Amygdala (tissue), 56 donors: ENCODE data around the gene HAX1.
"Not testable (repeated sequence)": the region's sequence is repeated elsewhere in the genome, so short reads cannot be mapped to it uniquely, and the experiment has no call there.

Experiments
- DNase-seq, 56 donors: peaks; one replicate each; lab custom pipeline; 2025; lab: John Stamatoyannopoulos, UW

The HAX1 gene

DNA sequence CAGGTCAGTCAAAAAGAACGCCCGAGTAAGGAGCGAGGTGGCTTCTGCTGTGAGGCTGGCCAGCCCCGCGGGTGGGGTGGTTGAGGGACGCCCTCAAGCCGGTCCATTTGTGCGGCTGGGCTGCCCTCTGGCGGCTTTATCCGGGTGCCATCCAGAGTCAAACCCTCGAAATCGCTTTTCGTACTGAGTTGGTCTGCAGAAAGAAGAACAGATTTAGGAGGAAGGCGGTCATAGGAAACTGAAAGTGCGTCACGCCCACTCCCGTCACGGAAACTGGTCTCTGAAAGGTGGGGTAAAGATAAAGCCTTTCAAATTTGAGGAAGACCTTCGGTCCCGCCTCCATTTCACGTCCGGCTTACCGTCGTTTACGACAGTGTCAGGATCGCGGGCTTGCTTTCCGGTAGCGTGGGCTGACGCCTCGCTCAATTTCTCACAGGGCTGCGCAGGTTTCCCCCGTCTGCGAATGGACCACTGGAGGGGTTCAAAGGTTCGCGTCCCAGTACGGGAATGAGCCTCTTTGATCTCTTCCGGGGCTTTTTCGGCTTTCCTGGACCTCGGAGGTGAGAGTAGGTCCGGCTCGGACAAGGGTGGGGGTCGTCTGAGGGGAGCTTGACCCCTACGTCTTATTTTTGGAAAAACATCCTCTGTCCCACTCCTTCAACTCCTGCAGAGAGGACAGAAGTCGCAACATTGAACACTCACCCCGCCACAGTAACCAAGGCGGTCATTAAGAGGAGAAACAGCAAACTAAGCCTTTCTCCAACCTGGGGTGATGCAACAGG, at the start of gene HAX1:
Gene HAX1 (plus strand): TSS at position 413 of the 782 bp plus-strand sequence. CDS start 95 bp downstream, at position 508.
- peak; percentile 38 to 97 (median 88) for DNase-seq

DNA sequence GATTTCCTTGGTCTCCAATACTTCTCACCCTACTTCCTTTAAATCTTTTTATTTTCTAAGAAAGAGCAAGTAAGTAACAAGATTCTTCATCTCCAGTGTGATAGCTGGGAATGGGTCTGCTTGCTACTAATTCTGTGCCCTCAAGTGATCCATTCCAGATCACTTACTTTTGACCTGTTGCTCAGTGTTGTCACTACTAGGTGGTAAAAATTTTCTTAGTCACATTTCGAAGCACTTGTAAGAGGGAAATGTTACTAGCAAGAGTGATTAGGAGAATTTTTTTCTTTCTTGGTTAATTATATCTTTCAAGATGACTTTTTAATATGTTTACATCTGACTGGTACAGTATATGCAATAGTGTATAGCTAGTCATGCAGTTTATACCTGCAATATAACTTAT, 49.5 kb upstream of the HAX1 start:
- no peak for DNase-seq

DNA sequence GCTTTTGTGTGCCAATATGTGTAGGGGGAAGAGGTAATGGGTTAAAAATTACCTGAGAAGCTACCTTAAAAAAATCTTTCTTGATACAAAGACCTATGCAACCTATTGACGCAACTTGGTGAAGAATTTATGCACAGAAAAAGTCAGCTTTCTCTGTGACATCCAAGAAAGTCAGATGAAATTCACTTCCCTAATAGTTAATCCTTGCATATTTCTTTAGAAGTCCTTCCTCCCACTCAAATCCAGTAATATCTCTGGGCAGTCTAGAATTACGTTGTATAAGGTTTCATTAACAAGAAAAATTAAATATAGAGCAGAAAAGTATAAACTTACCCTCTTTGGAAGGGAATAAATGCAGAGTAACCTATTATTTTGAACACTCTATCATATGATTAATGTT, 48.8 kb upstream of the HAX1 start:
- DNase-seq = no peak

DNA sequence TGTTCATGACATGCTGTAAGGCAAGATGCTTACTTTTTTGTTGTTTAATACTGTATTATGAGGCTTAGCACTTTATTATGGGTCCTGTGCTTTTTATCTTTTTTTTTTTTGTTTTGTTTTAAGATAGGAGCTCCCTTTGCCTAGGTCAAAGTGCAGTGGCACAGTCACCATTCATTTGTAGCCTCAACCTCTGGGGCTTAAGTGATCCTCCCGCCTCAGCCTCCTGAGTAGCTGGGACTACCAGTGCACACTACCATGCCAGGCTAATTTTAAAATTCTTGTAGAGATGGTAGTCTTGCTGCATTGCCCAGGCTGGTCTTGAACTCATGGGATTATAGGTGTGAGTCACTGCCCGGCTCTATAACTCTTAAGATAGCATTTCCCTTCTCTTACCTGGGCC, 47.1 kb upstream of the HAX1 start:
- no peak for DNase-seq

DNA sequence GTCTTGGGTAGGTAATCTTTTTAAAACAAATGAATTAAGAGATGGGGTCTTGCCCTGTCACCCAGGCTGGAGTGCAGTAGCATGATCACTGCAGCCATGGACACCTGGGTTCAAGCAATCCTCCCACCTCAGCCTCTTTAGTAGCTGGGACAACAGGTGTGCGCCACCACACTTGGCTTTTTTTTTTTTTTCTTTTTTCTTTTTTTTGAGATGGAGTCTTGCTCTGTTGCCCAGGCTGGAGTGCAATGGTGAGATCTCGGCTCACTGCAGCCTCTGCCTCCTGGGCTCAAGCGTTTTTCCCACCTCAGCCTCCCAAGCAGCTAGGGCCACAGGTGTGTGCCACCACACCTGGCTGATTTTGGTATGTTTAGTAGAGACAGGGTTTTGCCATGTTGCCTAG, 41.3 kb upstream of the HAX1 start:
- not testable (repeated sequence) for DNase-seq

DNA sequence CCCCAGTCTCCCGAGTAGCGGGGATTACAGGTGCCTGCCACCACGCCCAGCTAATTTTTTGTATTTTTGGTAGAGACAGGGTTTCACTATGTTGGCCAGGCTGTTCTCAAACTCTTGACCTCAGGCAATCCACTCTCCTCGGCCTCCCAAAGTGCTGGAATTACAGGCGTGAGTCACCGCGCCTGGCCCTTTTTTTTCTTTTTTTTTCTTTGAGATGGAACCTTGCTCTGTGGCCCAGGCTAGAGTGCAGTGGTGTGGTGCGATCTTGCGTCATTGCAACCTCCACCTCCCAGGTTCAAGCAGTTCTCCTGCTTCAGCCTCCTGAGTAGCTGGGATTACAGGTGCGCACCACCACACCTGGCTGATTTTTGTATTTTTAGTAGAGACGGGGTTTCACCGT, 39.3 kb upstream of the HAX1 start:
- DNase-seq = not testable (repeated sequence)

DNA sequence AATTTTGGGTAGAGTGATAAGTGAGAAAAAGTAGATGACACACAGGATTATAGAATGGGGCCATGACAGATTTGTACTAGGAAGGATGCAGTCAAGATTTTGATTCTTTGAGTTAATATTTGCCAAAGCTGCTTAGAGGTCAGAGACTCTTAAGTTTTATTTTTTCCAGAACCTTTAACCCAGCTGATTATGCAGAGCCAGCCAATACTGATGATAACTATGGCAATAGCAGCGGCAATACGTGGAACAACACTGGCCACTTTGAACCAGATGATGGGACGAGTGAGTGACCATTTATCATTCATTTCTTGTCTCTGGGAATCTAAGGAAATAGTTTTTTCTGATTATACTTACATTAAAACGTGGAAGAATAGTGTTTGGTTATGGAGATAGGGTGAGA, 35.6 kb upstream of the HAX1 start:
- no peak for DNase-seq

DNA sequence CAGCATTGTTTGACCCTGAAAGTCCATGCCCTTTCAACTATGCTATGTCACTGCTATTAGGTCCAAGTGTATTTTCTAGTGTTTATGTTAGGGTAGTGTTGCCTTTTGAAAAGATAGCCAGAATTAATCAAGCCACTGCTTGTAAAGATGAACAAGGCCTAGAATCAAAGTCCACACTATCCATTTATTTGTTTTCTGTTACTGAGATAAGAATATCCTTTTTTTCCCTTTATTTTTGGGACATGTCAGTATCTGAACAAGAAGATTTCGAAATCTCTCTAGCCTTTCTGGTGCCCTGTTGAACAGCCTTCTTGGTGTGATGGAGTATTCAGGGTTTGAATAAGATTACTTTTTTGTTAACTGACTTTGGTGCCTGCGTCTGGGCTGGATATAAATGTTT, 35.0 kb upstream of the HAX1 start:
- no peak for DNase-seq

DNA sequence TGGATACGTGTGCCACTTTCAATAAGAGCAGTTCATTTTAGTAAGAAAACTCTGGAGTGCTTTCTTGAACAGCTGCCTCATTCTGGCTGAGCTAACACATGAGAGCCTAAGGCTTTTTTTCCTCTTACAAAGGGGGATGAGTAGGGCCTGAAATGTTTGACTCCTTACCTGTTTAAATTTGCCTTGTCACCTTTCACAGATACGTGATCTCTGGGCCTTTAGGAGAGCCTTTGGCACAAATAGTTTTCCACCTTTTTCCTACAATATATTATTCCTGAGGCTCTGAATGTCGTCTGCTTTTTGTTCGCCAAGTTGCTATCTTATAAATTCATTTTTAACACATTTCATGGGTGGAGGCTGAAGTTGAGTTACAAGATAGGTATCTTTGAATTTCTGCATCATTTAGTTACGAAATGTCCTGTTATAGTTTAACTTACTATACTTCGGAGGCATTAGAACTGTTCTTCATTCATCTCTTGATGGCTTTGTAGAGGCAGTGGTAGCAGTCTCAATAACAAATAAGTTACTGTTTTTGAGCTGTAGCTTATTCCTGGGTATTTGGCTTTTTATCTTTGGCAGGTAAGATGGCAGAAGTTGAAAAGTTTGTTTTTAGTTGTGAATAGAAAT, 34.4 kb upstream of the HAX1 start:
- DNase-seq = no peak

DNA sequence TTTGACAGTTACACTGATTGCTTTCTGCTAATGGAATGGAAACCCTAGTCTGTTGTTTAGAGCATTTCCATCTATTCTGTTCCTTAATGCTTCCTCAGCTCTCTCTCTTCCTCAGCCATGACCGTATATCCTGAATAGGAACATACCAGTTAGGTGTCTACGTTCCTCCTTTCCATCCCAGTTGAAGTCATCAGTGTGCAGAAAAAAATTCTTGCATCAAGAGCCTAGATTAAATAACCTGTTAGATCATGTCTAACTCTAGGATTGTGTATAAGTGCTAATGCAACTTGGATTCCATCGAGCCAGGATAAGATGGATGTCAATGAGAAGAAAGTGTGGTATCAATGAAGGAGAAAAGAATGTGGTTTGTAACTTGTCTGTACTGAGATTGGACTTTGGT, 32.9 kb upstream of the HAX1 start:
- DNase-seq = no peak

DNA sequence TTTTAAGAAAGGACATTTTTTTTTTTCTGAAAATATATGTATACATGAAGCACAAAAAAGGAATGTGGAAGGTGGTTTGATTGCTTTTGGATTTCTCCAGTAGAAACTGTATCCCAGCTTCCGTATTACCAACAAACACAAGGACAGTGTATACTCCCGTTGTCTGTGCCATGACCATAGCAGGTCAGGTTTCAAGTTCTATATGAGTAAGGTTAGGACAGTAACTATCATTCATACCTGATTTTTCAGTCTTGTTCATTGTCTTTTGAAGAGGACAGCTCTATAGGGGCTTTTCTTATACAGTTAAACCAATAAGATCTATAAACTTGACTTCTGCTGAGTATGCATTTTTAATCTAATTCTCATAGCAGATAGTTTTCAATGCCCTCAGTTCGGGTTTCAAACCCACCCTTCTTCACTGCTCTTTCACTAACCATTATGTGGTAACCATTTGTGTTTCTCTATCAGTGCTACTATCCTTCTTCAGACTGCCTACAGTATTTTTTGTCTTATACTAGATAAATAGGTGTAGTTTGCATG, 32.1 kb upstream of the HAX1 start:
- DNase-seq = no peak

DNA sequence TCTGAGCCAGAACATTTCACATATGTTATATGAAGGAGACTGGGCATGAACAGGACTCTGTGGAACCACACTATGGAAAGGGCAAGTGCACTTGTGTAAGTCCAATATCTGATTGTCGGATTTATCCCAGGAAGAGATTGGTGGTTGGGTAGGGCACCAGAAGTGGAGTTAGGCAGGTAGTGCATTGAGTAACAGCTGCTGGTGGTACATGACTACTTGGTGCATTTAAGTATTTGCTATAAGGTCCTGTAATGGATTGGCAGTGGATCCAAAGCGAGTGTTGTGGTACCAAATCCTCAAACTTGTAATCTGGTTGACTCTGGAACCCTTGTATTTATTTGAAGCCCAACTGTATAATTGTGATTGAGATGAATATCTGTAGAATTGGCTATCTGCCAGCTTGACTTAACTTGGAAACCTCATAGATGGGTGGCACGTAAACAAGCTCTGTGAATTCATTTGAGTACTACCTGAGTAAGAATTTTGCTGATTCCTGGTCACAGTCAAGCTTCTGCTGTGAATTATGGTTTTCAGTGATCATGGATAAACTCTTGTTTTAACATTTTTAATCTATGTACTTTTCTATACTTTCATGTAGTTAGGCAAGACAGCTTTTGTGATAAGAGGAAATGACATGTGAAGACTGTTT, 30.6 kb upstream of the HAX1 start:
- no peak for DNase-seq

DNA sequence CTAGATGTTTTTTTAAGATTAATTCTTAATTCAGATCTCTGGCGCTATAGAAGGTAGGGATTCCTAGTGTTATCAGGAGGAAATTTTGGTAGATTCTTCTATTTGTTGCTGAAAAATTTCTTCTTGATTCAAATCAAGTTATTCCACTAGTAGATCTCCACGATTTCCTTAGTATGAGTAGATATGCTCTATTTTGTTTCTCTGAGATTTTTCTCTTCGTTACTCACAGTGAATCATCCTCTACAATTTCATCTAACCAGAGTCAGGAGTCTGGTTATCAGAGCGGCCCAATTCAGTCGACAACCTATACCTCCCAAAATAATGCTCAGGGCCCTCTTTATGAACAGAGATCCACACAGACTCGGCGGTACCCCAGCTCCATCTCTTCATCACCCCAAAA, 18.8 kb upstream of the HAX1 start:
- no peak for DNase-seq

DNA sequence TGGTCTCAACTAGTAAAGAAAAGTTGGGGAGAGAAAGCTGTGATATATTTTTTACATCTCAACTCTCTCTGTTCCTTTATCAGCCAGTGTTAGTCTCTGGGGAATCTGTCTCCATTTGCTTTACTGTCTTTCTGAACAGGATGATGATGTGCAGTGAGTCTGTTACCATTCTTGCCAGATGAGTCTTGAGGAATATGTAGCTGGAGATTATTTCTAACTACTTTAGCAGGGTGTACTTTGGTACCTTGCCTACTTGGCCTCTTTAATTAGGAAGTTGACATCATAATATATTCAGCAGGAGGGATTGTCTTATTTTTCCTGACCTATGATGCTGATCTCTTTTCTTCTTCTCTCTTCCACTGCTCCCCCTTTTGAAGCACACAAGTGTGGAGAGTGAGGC, 15.7 kb upstream of the HAX1 start:
- no peak for DNase-seq

DNA sequence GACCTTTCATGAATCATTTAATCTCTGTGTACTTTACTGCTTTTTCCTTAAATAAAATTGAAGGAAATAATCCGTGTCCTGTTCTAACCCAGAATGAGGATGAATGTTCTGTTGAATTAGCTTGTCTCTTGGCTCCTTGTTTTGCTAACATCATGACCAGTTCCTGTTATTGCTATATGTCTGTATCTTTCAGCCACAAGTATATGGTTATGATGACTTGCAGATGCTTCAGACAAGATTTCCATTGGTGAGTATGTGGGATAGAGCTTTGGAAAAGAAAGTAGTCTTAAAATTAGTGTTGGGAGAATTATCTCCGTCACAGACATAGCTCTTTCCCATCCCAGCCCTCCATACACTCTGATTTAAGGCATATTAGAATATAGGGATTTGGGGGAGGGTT, 13.6 kb upstream of the HAX1 start:
- no peak for DNase-seq

DNA sequence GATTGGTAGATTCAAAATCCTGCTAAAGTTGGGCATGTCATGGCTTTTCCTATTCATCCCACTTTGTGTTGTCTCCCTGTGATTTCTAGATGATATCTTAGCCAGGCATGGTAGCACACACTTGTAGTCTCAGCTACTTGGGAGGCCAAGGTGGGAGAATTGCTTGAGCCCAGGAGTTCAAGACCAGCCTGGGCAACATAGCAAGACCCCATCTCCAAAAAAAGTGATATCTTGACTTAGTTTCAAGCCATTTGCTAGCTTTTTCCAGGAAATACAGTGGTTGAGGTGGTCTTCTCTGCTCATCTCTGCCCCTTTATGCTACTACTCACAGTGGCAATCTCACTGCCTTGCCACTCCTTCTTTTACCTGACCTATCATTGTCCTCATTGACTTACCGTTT, 12.3 kb upstream of the HAX1 start:
- no peak for DNase-seq

DNA sequence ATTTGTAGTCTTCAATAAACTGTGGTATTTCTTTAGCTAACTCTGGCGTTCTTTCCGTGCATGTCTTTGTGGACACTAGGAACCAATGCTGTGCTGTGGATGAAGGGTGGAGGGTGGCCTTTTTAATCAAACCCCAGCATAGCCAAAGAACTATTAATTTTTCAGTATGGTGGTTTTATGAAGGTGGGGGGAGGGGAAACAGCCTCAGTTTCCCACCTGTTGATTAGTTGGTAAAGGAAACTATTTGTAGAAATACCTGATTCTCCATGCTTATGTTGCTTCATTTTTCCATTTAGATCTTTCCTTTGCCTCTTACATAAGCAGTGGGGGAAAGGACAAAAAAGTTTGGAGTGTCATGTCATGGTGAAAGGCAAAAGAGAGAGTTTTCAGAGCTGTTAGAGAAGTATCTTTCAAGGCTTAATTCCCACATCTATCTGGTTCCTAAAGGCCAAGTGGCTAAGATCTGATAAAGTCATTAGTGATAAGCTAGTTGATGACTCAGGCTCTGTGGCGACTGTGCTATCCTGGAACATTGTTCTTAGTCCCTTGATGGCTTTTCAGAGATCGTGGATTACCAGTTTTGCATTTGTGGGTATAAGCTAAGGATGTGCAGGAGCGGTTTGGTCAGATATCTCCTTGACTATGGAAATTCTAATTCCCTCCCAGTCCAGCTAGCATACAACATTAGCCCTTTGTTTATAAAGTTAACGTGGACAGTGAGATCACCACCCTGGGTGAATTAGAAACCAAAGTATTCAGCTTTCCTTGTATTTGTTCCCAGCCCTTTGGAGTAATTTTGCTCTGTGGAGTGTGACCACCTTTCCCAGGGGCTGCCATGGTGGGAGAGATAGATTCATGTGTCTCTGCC, 8.7 kb upstream of the HAX1 start:
- DNase-seq = no peak

DNA sequence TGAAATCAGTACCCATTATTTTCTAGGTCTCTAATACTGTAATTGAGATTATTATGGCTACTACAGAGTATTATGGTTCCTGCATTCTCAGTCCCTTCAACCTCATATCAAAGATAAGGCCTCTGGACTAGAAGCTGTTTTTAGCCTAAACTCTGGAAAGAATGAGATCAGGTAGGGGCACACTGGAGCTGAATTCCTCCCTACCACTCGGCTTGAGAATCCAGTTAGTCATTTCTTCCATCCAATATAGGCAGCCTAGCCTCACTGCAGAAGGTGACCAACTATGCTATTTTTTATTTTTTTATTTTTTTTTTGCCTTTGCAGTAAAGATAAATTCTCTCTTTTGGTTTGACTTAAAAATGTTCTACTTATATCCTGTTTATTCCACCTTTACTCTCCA, 8.0 kb upstream of the HAX1 start:
- no peak for DNase-seq

DNA sequence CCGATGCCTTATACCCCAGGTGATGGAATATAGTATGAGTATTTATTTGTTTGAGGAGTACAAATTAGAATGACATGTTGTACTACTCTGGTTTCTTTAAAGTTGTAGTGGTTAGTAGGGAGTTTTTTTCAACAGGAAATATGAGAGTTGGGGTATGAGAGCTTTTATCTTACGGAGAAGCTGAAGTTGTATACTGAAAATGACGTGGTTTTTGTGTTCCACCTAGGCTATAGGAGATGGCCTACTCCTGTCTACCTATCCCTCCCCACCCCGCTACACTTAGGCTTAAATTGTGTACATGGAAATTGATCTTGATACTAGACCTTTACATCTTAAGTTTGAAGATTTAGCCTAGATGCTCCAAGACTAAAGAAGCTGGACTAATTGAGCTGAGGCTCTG, 6.8 kb upstream of the HAX1 start:
- DNase-seq = no peak

DNA sequence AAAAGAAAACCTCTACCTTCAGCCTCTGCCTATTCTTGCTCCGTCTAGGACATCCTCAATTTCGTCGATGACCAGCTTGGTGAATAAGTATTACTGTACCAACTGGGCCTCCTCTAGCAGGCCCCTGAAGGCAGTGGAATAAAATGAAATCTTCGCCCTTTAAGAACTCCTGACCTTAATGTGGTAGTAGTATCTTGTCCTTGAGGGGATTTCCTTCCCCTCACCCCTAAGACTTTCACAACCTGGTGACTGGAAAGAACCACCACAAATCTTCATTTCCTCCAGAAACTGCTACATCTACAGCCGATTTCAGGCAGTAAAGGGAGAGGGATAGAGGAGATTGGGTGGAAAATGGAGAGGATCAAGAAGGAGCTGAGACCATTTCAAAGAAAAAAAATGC, 1.6 kb upstream of the HAX1 start:
- no peak for DNase-seq
